GM12878 (cell line): ENCODE results near the gene PRDM15. TPM values are rescaled to one million over a fixed set of nuclear protein-coding genes. Genes with fewer than 3 reads are reported as not detected.

Source experiments
- ATAC-seq: fragments of 200-7000 bp; cut with Tn5 transposase; 3 replicates; pipeline ENCODE4 v1.9.1; 2020; ENCODE audit warnings: mild to moderate bottlenecking, moderate library complexity
- Bru-seq: library from RNA; stranded (reverse); fragments of 400-500 nt; gene quantifications from one replicate; lab custom pipeline; 2021; lab: Mats Ljungman, UMichigan
- BruChase-seq, 2 experiments: library from RNA; stranded (reverse); fragments of 400-500 nt; gene quantifications; one replicate each; lab custom pipeline; 2021; lab: Mats Ljungman, UMichigan
- BruUV-seq: library from RNA; stranded (reverse); fragments of 400-500 nt; replicated peaks from 2 replicates; lab custom pipeline; 2021; lab: Mats Ljungman, UMichigan
- CTCF ChIA-PET: fragments of 300-600 bp; sonication (Branson Sonifier 250); formaldehyde crosslinking; extraction: SDS; loops from one replicate; lab custom pipeline; 2021; ENCODE audit warnings: inconsistent platforms; lab: Yijun Ruan, JAX
- POLR2A ChIA-PET: fragments of 350-600 bp; formaldehyde crosslinking; extraction: SDS; loops from one replicate; lab custom pipeline; 2021; ENCODE audit warnings: inconsistent platforms; lab: Charles Lee
- RAD21 ChIA-PET: fragments of 300-600 bp; sonication (Branson Sonifier 250); formaldehyde crosslinking; loops from one replicate; lab custom pipeline; 2023; ENCODE audit warnings: antibody characterized with exemption; ENCODE audit not compliant: unreplicated experiment; lab: Charles Lee
- SMC1A ChIA-PET: fragments of 300-600 bp; sonication (Branson Sonifier 250); formaldehyde crosslinking; loops from one replicate; lab custom pipeline; 2023; ENCODE audit not compliant: unreplicated experiment, uncharacterized antibody; lab: Charles Lee
- DNase-seq: peaks from one replicate; pipeline ENCODE4 v3.0.0-alpha.2; 2011; ENCODE audit warnings: low read depth, low spot score
- FAIRE-seq: peaks from 3 replicates; lab custom pipeline; 2011; peaks lifted over from hg19 to GRCh38; lab: Jason Lieb, UNC
- H2AFZ ChIP-seq: 2 replicates; pipeline ENCODE4 v1.6.0; 2011; ENCODE audit warnings: low read depth, low read length, control low read depth; ENCODE audit not compliant: control insufficient read depth
- H3K27ac ChIP-seq: 2 replicates; pipeline ENCODE4 v1.5.1; 2011; ENCODE audit warnings: control low read depth; ENCODE audit not compliant: control insufficient read depth, insufficient read depth
- H3K27me3 ChIP-seq, 2 experiments: replicated peaks in 1 of 2; 2 replicates each; pipeline versions ENCODE4 v1.6.0 to v1.6.1; 2011; ENCODE audit warnings: low read length in 1 of 2; ENCODE audit not compliant: control insufficient read depth in 2 of 2, insufficient read depth in 2 of 2
- H3K36me3 ChIP-seq, 2 experiments: 2 replicates each; pipeline ENCODE4 v1.5.1; 2011; ENCODE audit warnings: low read length in 1 of 2; ENCODE audit not compliant: control insufficient read depth in 2 of 2, insufficient read depth in 2 of 2
- H3K4me1 ChIP-seq: 2 replicates; pipeline ENCODE4 v1.6.1; 2011; ENCODE audit warnings: mild to moderate bottlenecking, low read length, moderate library complexity, mixed read lengths; ENCODE audit not compliant: control insufficient read depth, insufficient read depth
- H3K4me2 ChIP-seq: 2 replicates; pipeline ENCODE4 v1.6.0; 2011; ENCODE audit warnings: control low read depth; ENCODE audit not compliant: control insufficient read depth, insufficient read depth
- H3K4me3 ChIP-seq: fragments of 200-600 bp; sonication (generic); 2 replicates; pipeline ENCODE4 v1.5.1; 2016
- H3K79me2 ChIP-seq: 2 replicates; pipeline ENCODE4 v1.6.0; 2011; ENCODE audit warnings: low read length; ENCODE audit not compliant: control insufficient read depth, insufficient read depth
- H3K9ac ChIP-seq: 2 replicates; pipeline ENCODE4 v1.8.0; 2011; ENCODE audit warnings: low read length, control low read depth, mixed read lengths; ENCODE audit not compliant: control insufficient read depth, insufficient read depth
- H3K9me3 ChIP-seq: replicated peaks from 3 replicates; pipeline ENCODE4 v1.5.1; 2011; ENCODE audit warnings: mild to moderate bottlenecking, low read length; ENCODE audit not compliant: control insufficient read depth, insufficient read depth
- H4K20me1 ChIP-seq: 2 replicates; pipeline ENCODE4 v1.6.0; 2011; ENCODE audit not compliant: control insufficient read depth, insufficient read depth
- BCL11A ChIP-seq: IDR thresholded peaks from 2 replicates; pipeline ENCODE4 v1.6.1; 2011; ENCODE audit warnings: low read depth, low read length
- IKZF2 ChIP-seq, 2 experiments: fragments of 450-650 bp; IDR thresholded peaks; 2 replicates each; pipeline ENCODE4 v1.6.1; 2017; ENCODE audit warnings: mild to moderate bottlenecking in 2 of 2, moderate library complexity in 2 of 2
- MEF2B ChIP-seq: fragments of 450-650 bp; IDR thresholded peaks from 2 replicates; pipeline ENCODE4 v1.6.1; 2018; ENCODE audit warnings: mild to moderate bottlenecking, moderate library complexity; ENCODE audit not compliant: partially characterized antibody, poor library complexity, severe bottlenecking
- SIN3A ChIP-seq: IDR thresholded peaks from 2 replicates; pipeline ENCODE4 v1.6.1; 2012; ENCODE audit warnings: low read depth, low read length, improper control_type of control experiment
- SIX5 ChIP-seq: IDR thresholded peaks from 2 replicates; pipeline ENCODE4 v1.6.1; 2011; ENCODE audit warnings: mild to moderate bottlenecking, low read depth, low read length, moderate library complexity; ENCODE audit not compliant: severe bottlenecking
- ZSCAN29 ChIP-seq: fragments of 450-650 bp; IDR thresholded peaks from 2 replicates; pipeline ENCODE4 v1.6.1; 2017; ENCODE audit warnings: mild to moderate bottlenecking, moderate library complexity
- WGBS: methylation state at CpG from one replicate; pipeline ENCODE4 v1.1.6; 2016; ENCODE audit warnings: low lambda C conversion rate; ENCODE audit not compliant: insufficient replicate concordance, insufficient coverage; ENCODE audit errors: missing lambda C conversion rate; 5-methylcytosine and 5-hydroxymethylcytosine counted together
- in situ Hi-C: fragments of 300-500 bp; cut with MboI; formaldehyde crosslinking; loops from 9 replicates; pipeline ENCODE4 v1.14.3; 2018; ENCODE audit warnings: mixed read lengths
- intact Hi-C: fragments of 100-400 bp; cut with micrococcal nuclease; formaldehyde crosslinking; loops from one replicate; pipeline ENCODE4 v1.14.2; 2022; ENCODE audit not compliant: unreplicated experiment
- long read RNA-seq, 2 experiments: library from polyadenylated mRNA; unstranded; transcript quantifications; one replicate each; pipeline ENCODE4 v2.0.0, GENCODE V29; 2019 to 2020
- polyA minus RNA-seq, 3 experiments: library from RNA; depleted of rRNA, polyadenylated mRNA; stranded (reverse); fragments of >200 nt; gene quantifications; 2 replicates each; pipeline ENCODE4 v1.2.3, GENCODE V29; 2011
- polyA plus RNA-seq, 11 experiments: library from polyadenylated mRNA; depleted of rRNA in 4 of 11; unstranded in 6 of 11; stranded (reverse) in 5 of 11; fragments of >200 nt; fragmentation: Nextera tagmentation in 4 of 11; fragmentation: Illumina TruSeq in 1 of 11; extraction: Ambion mirVana in 4 of 11; extraction: Trizol in 1 of 11; gene quantifications; 1 replicate in 1 of 11; 2 replicates in 10 of 11; pipeline versions ENCODE4 v1.2.1 to v1.2.3, GENCODE V29; 2011 to 2016; ENCODE audit warnings: inconsistent platforms in 2 of 11, missing spikeins in 2 of 11, low read depth in 1 of 11
- total RNA-seq, 4 experiments: library from RNA; depleted of rRNA in 3 of 4; stranded (reverse); fragments of >200 nt in 3 of 4; fragmentation: Illumina TruSeq in 1 of 4; extraction: Trizol in 1 of 4; gene quantifications; 2 replicates each; pipeline versions ENCODE4 v1.2.1 to v1.2.3, GENCODE V29; 2013 to 2021
- TF ChIP-seq, protein P1 (sequence below): IDR thresholded peaks from 2 replicates; pipeline ENCODE4 v1.6.1; 2011; ENCODE audit warnings: low read depth, mild to moderate bottlenecking, low read length, moderate library complexity, borderline replicate concordance; ENCODE audit errors: extremely low read depth
- TF ChIP-seq, protein P2 (sequence below): fragments of 150-350 bp; IDR thresholded peaks from 2 replicates; pipeline ENCODE4 v1.6.1; 2014; ENCODE audit warnings: mild to moderate bottlenecking, low read depth, low read length
- TF ChIP-seq, protein P3 (sequence below): IDR thresholded peaks from 2 replicates; pipeline ENCODE4 v1.6.1; 2012; ENCODE audit warnings: low read length, inconsistent platforms

Gene PRDM15, protein sequence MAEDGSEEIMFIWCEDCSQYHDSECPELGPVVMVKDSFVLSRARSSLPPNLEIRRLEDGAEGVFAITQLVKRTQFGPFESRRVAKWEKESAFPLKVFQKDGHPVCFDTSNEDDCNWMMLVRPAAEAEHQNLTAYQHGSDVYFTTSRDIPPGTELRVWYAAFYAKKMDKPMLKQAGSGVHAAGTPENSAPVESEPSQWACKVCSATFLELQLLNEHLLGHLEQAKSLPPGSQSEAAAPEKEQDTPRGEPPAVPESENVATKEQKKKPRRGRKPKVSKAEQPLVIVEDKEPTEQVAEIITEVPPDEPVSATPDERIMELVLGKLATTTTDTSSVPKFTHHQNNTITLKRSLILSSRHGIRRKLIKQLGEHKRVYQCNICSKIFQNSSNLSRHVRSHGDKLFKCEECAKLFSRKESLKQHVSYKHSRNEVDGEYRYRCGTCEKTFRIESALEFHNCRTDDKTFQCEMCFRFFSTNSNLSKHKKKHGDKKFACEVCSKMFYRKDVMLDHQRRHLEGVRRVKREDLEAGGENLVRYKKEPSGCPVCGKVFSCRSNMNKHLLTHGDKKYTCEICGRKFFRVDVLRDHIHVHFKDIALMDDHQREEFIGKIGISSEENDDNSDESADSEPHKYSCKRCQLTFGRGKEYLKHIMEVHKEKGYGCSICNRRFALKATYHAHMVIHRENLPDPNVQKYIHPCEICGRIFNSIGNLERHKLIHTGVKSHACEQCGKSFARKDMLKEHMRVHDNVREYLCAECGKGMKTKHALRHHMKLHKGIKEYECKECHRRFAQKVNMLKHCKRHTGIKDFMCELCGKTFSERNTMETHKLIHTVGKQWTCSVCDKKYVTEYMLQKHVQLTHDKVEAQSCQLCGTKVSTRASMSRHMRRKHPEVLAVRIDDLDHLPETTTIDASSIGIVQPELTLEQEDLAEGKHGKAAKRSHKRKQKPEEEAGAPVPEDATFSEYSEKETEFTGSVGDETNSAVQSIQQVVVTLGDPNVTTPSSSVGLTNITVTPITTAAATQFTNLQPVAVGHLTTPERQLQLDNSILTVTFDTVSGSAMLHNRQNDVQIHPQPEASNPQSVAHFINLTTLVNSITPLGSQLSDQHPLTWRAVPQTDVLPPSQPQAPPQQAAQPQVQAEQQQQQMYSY
- 44.8 and 48.4 TPM in 2 replicates for total RNA-seq (2013; cell fraction: nucleolus; rRNA removed)
- total RNA-seq (2014; rRNA removed) (9.8 and 10.5 TPM in 2 replicates), total RNA-seq (2014; rRNA removed; fragmentation: Illumina TruSeq; extraction: Trizol) (6.3 and 6.8 TPM in 2 replicates), total RNA-seq (2021) (10.8 and 16.0 TPM in 2 replicates), polyA plus RNA-seq (2011; rRNA removed) (6.1 and 12.5 TPM in 2 replicates), polyA plus RNA-seq (2014; fragmentation: Illumina TruSeq; extraction: Trizol) (6.0 and 9.0 TPM in 2 replicates), polyA plus RNA-seq (2014; fragmentation: Nextera tagmentation; extraction: Ambion mirVana) (1 to 10 TPM; 2.2 to 2.8 TPM), polyA plus RNA-seq (2014; rRNA removed) (12.4 and 16.2 TPM in 2 replicates), polyA plus RNA-seq (2016; fragmentation: Nextera tagmentation; extraction: Ambion mirVana) (1 to 10 TPM; 7.2 to 8.2 TPM), polyA minus RNA-seq (2011; rRNA and poly(A)+ RNA removed) (17.7 and 31.5 TPM in 2 replicates), Bru-seq, nascent RNA (percentile 61 among the genes with signal in this experiment), BruChase-seq, experiment 1, labeled RNA remaining after a 6-hour chase (percentile 73 among the genes with signal in this experiment), BruChase-seq, experiment 2, labeled RNA remaining after a 2-hour chase (percentile 64 among the genes with signal in this experiment)
- 7.0 TPM for polyA plus RNA-seq (2011; ENCODE audit: low read depth)
- polyA plus RNA-seq (2011; cell fraction: cytosol; rRNA removed) = 11.1 and 15.7 TPM in 2 replicates
- 107 and 122 TPM in 2 replicates for polyA plus RNA-seq (2011; cell fraction: nucleus; rRNA removed)
- polyA plus RNA-seq (2012) = 10.3 and 10.7 TPM in 2 replicates
- 4.0 and 8.4 TPM in 2 replicates for polyA minus RNA-seq (2011; cell fraction: cytosol; rRNA and poly(A)+ RNA removed)
- 19.6 and 32.8 TPM in 2 replicates for polyA minus RNA-seq (2011; cell fraction: nucleus; rRNA and poly(A)+ RNA removed)
- long read RNA-seq, experiment 1 = 0 reads
- long read RNA-seq, experiment 2, partial matches to known transcripts = 6 of 14 reads
- long read RNA-seq, experiment 2, other reads (novel, unspliced or antisense) = 8 of 14 reads

GRCh38 chr21:41879190-41879998 is at the start of gene PRDM15:
PRDM15 (minus strand) TSS chr21:41879344; CDS start chr21:41860363, 18,981 bp downstream.
- ATAC-seq = peak; percentile 68
- Histone ChIP-seq H3K4me1 (peaks cover 13% of the 10 kb centered on the region), H3K27me3 (no peaks in the 10 kb centered on the region), H2AFZ (peak within 1 kb of the TSS; percentile 88), H3K79me2 (peaks cover 41% of the 10 kb centered on the region), H3K9ac (peak within 1 kb of the TSS; percentile 83), H4K20me1 (no peaks in the 10 kb centered on the region), H3K4me2 (peak within 1 kb of the TSS; percentile 80), H3K9me3 (no peaks in the 10 kb centered on the region), H3K27ac (peak within 1 kb of the TSS; percentile 86), H3K4me3 (peak within 1 kb of the TSS; percentile 94), H3K36me3 (no peaks in the 10 kb centered on the region)
- RAD21 ChIA-PET = interaction anchor here (1.0 to 3.7 kb wide), 10 partner anchors 13 to 238 kb away, joined by 3 to 39 read pairs (median 4); no protein-coding TSS in a partner anchor
- POLR2A ChIA-PET = interaction anchor here (0.6 to 3.8 kb wide), 6 partner anchors 16 to 166 kb away, joined by 3 to 28 read pairs (median 4); no protein-coding TSS in a partner anchor
- SMC1A ChIA-PET = interaction anchor here (0.6 to 4.6 kb wide), 13 partner anchors 12 to 238 kb away, joined by 3 to 51 read pairs (median 4); no protein-coding TSS in a partner anchor
- in situ Hi-C loops = no loop called here
- CTCF ChIA-PET = interaction anchor here (1.0 to 3.6 kb wide), 11 partner anchors 9 to 246 kb away, joined by 3 to 21 read pairs (median 4); no protein-coding TSS in a partner anchor
- no peak for DNase-seq
- WGBS = 1% methylated on average over 41 of the region's 89 CpGs
- TSS peak; percentile 95 for BruUV-seq
- FAIRE-seq = no peak
- intact Hi-C loops = loop anchor here (2.0 to 5.0 kb wide), 2 partner anchors 15 to 128 kb away; no protein-coding TSS in a partner anchor
- TF ChIP-seq, protein P1, sequence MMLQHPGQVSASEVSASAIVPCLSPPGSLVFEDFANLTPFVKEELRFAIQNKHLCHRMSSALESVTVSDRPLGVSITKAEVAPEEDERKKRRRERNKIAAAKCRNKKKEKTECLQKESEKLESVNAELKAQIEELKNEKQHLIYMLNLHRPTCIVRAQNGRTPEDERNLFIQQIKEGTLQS = no peak
- TF ChIP-seq IKZF2 (IDR thresholded peaks at IDR 0.05) = no peak
- TF ChIP-seq, protein P2, sequence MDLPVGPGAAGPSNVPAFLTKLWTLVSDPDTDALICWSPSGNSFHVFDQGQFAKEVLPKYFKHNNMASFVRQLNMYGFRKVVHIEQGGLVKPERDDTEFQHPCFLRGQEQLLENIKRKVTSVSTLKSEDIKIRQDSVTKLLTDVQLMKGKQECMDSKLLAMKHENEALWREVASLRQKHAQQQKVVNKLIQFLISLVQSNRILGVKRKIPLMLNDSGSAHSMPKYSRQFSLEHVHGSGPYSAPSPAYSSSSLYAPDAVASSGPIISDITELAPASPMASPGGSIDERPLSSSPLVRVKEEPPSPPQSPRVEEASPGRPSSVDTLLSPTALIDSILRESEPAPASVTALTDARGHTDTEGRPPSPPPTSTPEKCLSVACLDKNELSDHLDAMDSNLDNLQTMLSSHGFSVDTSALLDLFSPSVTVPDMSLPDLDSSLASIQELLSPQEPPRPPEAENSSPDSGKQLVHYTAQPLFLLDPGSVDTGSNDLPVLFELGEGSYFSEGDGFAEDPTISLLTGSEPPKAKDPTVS = no peak
- TF ChIP-seq, protein P3, sequence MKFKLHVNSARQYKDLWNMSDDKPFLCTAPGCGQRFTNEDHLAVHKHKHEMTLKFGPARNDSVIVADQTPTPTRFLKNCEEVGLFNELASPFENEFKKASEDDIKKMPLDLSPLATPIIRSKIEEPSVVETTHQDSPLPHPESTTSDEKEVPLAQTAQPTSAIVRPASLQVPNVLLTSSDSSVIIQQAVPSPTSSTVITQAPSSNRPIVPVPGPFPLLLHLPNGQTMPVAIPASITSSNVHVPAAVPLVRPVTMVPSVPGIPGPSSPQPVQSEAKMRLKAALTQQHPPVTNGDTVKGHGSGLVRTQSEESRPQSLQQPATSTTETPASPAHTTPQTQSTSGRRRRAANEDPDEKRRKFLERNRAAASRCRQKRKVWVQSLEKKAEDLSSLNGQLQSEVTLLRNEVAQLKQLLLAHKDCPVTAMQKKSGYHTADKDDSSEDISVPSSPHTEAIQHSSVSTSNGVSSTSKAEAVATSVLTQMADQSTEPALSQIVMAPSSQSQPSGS = no peak
- no peak for TF ChIP-seq BCL11A
- peak; percentile 67 for TF ChIP-seq SIX5
- no peak for TF ChIP-seq MEF2B
- no peak for TF ChIP-seq SIN3A
- TF ChIP-seq ZSCAN29 = no peak; the same call in 1 of the 2 replicates
